Liver (tissue), 9 donors: ENCODE measurements around the gene NR1D2. TPM values are rescaled to one million over a fixed set of nuclear protein-coding genes. Genes with fewer than 3 reads are reported as not detected.

Experiments
- DNase-seq: peaks from one replicate; pipeline ENCODE4 v3.0.0-alpha.2; 2017; ENCODE audit warnings: low spot score
- H3K27ac ChIP-seq, 2 donors: one replicate each; pipeline ENCODE4 v1.7.0; 2013; ENCODE audit warnings: inconsistent platforms in 2 of 2, low read length in 2 of 2, control low read depth in 1 of 2, low read depth in 1 of 2, mild to moderate bottlenecking in 1 of 2
- H3K27me3 ChIP-seq, 4 donors: one replicate each; pipeline versions ENCODE4 v1.6.1 to v1.7.0; 2013; ENCODE audit warnings: low read length in 3 of 4, inconsistent platforms in 1 of 4, mild to moderate bottlenecking in 1 of 4, moderate library complexity in 1 of 4; ENCODE audit not compliant: control insufficient read depth in 4 of 4, insufficient read depth in 4 of 4
- H3K36me3 ChIP-seq, 4 donors: one replicate each; pipeline versions ENCODE4 v1.6.1 to v1.7.0; 2013; ENCODE audit warnings: low read length in 3 of 4, mild to moderate bottlenecking in 3 of 4, low read depth in 1 of 4, moderate library complexity in 1 of 4; ENCODE audit not compliant: control insufficient read depth in 4 of 4, insufficient read depth in 3 of 4
- H3K4me1 ChIP-seq, 4 donors: one replicate each; pipeline versions ENCODE4 v1.6.1 to v1.7.0; 2013; ENCODE audit warnings: low read length in 3 of 4, mild to moderate bottlenecking in 3 of 4, moderate library complexity in 1 of 4; ENCODE audit not compliant: control insufficient read depth in 4 of 4, insufficient read depth in 4 of 4
- H3K4me3 ChIP-seq, 3 donors: one replicate each; pipeline versions ENCODE4 v1.6.1 to v1.7.0; 2013; ENCODE audit warnings: low read length in 3 of 3, control low read depth in 1 of 3, low read depth in 1 of 3, mild to moderate bottlenecking in 1 of 3
- H3K9ac ChIP-seq, 2 donors: one replicate each; pipeline ENCODE4 v1.7.0; 2013; ENCODE audit warnings: low read length in 2 of 2, mild to moderate bottlenecking in 2 of 2, moderate library complexity in 2 of 2, control low read depth in 1 of 2, low read depth in 1 of 2
- H3K9me3 ChIP-seq, 4 donors: one replicate each; pipeline versions ENCODE4 v1.6.1 to v1.7.0; 2013; ENCODE audit warnings: low read length in 3 of 4; ENCODE audit not compliant: control insufficient read depth in 4 of 4
- ATF3 ChIP-seq: IDR thresholded peaks from 2 replicates; pipeline ENCODE4 v1.6.1; 2016; ENCODE audit warnings: antibody characterized with exemption
- CTCF ChIP-seq: fragments of 150-350 bp; IDR thresholded peaks from 2 replicates; pipeline ENCODE4 v1.5.1; 2017; ENCODE audit warnings: improper control_type of control experiment, low read depth, low read length; ENCODE audit not compliant: missing input control
- FOXA2 ChIP-seq: IDR thresholded peaks from 2 replicates; pipeline ENCODE4 v1.6.1; 2016; ENCODE audit warnings: antibody characterized with exemption
- GABPA ChIP-seq, 2 donors: IDR thresholded peaks in 1 of 2; conservative IDR thresholded peaks in 1 of 2; 2 replicates each; pipeline ENCODE4 v1.6.1; 2016; ENCODE audit warnings: antibody characterized with exemption in 2 of 2, mild to moderate bottlenecking in 1 of 2, moderate library complexity in 1 of 2
- HNF4G ChIP-seq: IDR thresholded peaks from 2 replicates; pipeline ENCODE4 v1.6.1; 2016; ENCODE audit warnings: antibody characterized with exemption
- JUND ChIP-seq, 2 donors: IDR thresholded peaks; 2 replicates each; pipeline ENCODE4 v1.6.1; 2016; ENCODE audit warnings: antibody characterized with exemption in 2 of 2
- NR2F2 ChIP-seq: IDR thresholded peaks from 2 replicates; pipeline ENCODE4 v1.6.1; 2016; ENCODE audit warnings: antibody characterized with exemption
- RAD21 ChIP-seq, 2 donors: IDR thresholded peaks; 2 replicates each; pipeline ENCODE4 v1.6.1; 2016; ENCODE audit warnings: antibody characterized with exemption in 2 of 2, mild to moderate bottlenecking in 2 of 2
- REST ChIP-seq: IDR thresholded peaks from 2 replicates; pipeline ENCODE4 v1.6.1; 2016; ENCODE audit warnings: antibody characterized with exemption, mild to moderate bottlenecking
- SP1 ChIP-seq: IDR thresholded peaks from 2 replicates; pipeline ENCODE4 v1.6.1; 2018; ENCODE audit warnings: antibody characterized with exemption, mild to moderate bottlenecking
- TAF1 ChIP-seq: conservative IDR thresholded peaks from 2 replicates; pipeline ENCODE4 v1.6.1; 2016; ENCODE audit warnings: antibody characterized with exemption, mild to moderate bottlenecking
- YY1 ChIP-seq: IDR thresholded peaks from 2 replicates; pipeline ENCODE4 v1.6.1; 2016; ENCODE audit warnings: antibody characterized with exemption, mild to moderate bottlenecking
- ZBTB33 ChIP-seq: IDR thresholded peaks from 2 replicates; pipeline ENCODE4 v1.6.1; 2016; ENCODE audit warnings: antibody characterized with exemption
- WGBS: extraction: QIAGEN DNeasy Blood & Tissue Kit; methylation state at CpG from one replicate; pipeline ENCODE4 v1.1.7; 2013; 5-methylcytosine and 5-hydroxymethylcytosine counted together
- polyA plus RNA-seq, 2 donors: library from polyadenylated mRNA; stranded (reverse) in 1 of 2; unstranded in 1 of 2; fragments of 200-250 nt in 1 of 2; fragments of >200 nt in 1 of 2; fragmentation: Nextera tagmentation in 1 of 2; extraction: Ambion mirVana in 1 of 2; gene quantifications; one replicate each; pipeline versions ENCODE4 v1.2.1 to v1.2.3, GENCODE V29; 2013 to 2015
- total RNA-seq, 2 donors: library from RNA; depleted of rRNA; stranded (reverse); fragments of >200 nt; gene quantifications; one replicate each; pipeline ENCODE4 v1.2.3, GENCODE V29; 2014
- donor health status: healthy.
- donor health status: healthy.
- donor health status: healthy.
- donor health status: healthy.
- donor health status: healthy.

Gene NR1D2
- total and polyA plus RNA-seq, 4 donors = 7.3 to 25.5 (median 9.2) TPM

- no peak for DNase-seq
- H3K36me3 ChIP-seq = no peaks in the 10 kb centered on the region
- no peaks in the 10 kb centered on the region for H3K27me3 ChIP-seq
- no peak overlapping the region for H3K27ac ChIP-seq
- H3K4me3 ChIP-seq = no peak overlapping the region
- no peak for TF ChIP-seq ATF3
- TF ChIP-seq CTCF = no peak
- no peak for TF ChIP-seq TAF1
- TF ChIP-seq REST = no peak
- TF ChIP-seq GABPA (IDR thresholded peaks at IDR 0.05 in 1 of 2, conservative IDR thresholded peaks at IDR 0.05 in 1 of 2) = no peak
- no peak for TF ChIP-seq FOXA2
- no peak for TF ChIP-seq JUND (IDR thresholded peaks at IDR 0.05)
- TF ChIP-seq NR2F2 = no peak
- TF ChIP-seq SP1 = no peak
- WGBS = 75% methylated on average over 4 of the region's 4 CpGs
- H3K4me1 ChIP-seq = no peaks in the 10 kb centered on the region
- H3K9me3 ChIP-seq = no peaks in the 10 kb centered on the region
- H3K9ac ChIP-seq = no peak overlapping the region
Observed at GRCh38 chr3:24019585-24019984, 74.5 kb downstream of the NR1D2 start.

- H3K9ac ChIP-seq = no peak overlapping the region
- 96% methylated on average over 20 of the region's 20 CpGs for WGBS
Observed at GRCh38 chr3:24020036-24020691, 75.1 kb downstream of the NR1D2 start.

GRCh38 chr3:24023197-24023596, 78.1 kb downstream of the NR1D2 start:
- no peak for DNase-seq
- WGBS = 93% methylated on average over 3 of the region's 3 CpGs

More at GRCh38 chr3:24020036-24020691, 75.1 kb downstream of the NR1D2 start:
- Histone ChIP-seq H3K36me3 (no peaks in the 10 kb centered on the region), H3K9me3 (no peaks in the 10 kb centered on the region), H3K27me3 (no peaks in the 10 kb centered on the region), H3K4me1 (no peaks in the 10 kb centered on the region), H3K27ac (no peak overlapping the region), H3K4me3 (no peak overlapping the region)
- no peak for DNase-seq
- TF ChIP-seq YY1 = no peak
- TF ChIP-seq JUND (IDR thresholded peaks at IDR 0.05) = no peak

More at GRCh38 chr3:24023197-24023596, 78.1 kb downstream of the NR1D2 start:
- Histone ChIP-seq H3K9ac (no peak overlapping the region), H3K4me3 (no peak overlapping the region), H3K4me1 (no peaks in the 10 kb centered on the region), H3K27ac (no peak overlapping the region), H3K36me3 (no peaks in the 10 kb centered on the region), H3K27me3 (no peaks in the 10 kb centered on the region), H3K9me3 (no peaks in the 10 kb centered on the region)
- TF ChIP-seq HNF4G (no peak), NR2F2 (no peak), ZBTB33 (no peak), RAD21 (IDR thresholded peaks at IDR 0.05) (no peak)
